ENCODE results near the gene WDR33.
A peak's percentile ranks its signal among the peaks of the same experiment; 100 is the strongest.

Gene WDR33

GRCh38 chr2:127810619-127811396 is at the start of gene WDR33:
Gene WDR33, minus strand, starts transcription at chr2:127811171. Its CDS starts 40,190 bp downstream, at chr2:127770981.
- TF ChIP-seq, protein P1, sequence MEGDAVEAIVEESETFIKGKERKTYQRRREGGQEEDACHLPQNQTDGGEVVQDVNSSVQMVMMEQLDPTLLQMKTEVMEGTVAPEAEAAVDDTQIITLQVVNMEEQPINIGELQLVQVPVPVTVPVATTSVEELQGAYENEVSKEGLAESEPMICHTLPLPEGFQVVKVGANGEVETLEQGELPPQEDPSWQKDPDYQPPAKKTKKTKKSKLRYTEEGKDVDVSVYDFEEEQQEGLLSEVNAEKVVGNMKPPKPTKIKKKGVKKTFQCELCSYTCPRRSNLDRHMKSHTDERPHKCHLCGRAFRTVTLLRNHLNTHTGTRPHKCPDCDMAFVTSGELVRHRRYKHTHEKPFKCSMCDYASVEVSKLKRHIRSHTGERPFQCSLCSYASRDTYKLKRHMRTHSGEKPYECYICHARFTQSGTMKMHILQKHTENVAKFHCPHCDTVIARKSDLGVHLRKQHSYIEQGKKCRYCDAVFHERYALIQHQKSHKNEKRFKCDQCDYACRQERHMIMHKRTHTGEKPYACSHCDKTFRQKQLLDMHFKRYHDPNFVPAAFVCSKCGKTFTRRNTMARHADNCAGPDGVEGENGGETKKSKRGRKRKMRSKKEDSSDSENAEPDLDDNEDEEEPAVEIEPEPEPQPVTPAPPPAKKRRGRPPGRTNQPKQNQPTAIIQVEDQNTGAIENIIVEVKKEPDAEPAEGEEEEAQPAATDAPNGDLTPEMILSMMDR (IDR thresholded peaks at IDR 0.05; ENCODE audit: low read depth, low read length) = no peak
- H3K4me3 ChIP-seq (ENCODE audit: low read depth, low read length) = peak within 1 kb of the TSS; percentile 92

DNA sequence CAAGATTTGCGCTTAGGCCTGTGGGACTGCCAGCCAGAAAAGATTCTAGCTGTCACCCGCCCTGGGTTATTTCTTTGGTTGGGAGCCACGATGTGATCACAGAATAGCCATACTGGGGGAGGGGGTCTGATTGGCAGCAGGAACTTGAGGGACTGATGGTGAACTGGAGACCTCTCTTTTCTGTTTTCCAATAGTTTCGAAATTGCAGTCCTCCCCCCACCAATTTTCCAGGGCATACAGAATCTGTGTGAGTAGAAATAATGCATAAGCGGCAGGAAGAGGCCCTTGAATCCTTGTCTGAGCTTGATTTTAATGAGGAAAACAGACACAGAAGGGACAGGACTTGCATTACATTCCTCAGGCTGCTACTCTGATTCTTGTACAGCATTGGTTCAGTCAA is 49.2 kb upstream of the WDR33 start:
- no peak overlapping the region for H3K4me3 ChIP-seq (ENCODE audit: low read depth, low read length)
- TF ChIP-seq, protein P1 (IDR thresholded peaks at IDR 0.05; ENCODE audit: low read depth, low read length) = no peak

GRCh38 chr2:127859712-127860085 is 48.7 kb upstream of the WDR33 start:
- H3K4me3 ChIP-seq (ENCODE audit: low read depth, low read length) = no peak overlapping the region
- TF ChIP-seq, protein P1 (IDR thresholded peaks at IDR 0.05; ENCODE audit: low read depth, low read length) = no peak

DNA sequence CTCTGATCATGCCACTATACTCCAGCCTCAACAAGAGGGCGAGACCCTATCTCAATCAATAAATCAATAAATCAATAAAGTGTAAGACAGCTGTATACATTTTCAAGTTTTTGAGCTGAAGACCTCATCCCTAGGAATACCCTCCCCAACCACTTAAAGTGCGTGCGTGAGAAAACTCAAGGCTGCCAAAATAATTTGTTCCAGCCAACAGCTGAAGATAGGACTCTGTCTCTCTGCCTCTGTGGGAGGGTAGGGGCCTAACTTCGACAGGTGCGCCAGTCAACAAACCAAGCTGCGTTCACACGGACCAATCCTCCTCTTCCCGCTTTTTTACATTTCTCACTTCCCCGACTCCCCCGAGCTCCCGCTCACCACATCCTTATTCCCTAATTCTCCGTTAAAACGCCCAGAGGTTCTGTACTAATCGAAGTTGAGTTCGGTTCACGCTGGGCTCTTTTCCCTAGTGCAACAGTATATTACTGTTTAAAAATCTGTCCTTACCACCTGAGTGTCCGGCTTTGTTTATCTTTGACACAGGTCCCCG is 46.4 kb upstream of the WDR33 start:
- peak overlapping the region; percentile 74 for H3K4me3 ChIP-seq (ENCODE audit: low read depth, low read length)
- TF ChIP-seq, protein P1 (IDR thresholded peaks at IDR 0.05; ENCODE audit: low read depth, low read length) = no peak

DNA sequence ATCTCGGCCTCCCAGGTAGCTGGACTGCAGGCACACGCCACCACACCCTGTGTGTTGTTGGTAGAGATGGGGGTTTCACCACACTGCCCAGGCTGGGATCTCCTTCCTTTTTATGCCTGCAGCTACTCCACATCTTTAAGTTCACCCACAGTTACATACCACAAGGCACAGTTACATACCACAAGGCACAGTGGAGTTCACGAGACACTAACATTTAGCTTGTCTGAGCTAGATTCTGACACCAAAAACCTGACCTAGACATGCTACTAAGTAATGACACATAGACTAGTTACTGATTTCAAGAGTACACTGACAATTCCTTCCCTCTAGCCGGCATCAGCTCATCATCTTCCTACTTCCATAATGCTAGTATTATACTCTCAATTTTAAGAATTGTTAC is 42.7 kb upstream of the WDR33 start:
- no peak overlapping the region for H3K4me3 ChIP-seq (ENCODE audit: low read depth, low read length)
- TF ChIP-seq, protein P1 (IDR thresholded peaks at IDR 0.05; ENCODE audit: low read depth, low read length) = no peak

- TF ChIP-seq, protein P1 (IDR thresholded peaks at IDR 0.05; ENCODE audit: low read depth, low read length) = no peak
- no peak overlapping the region for H3K4me3 ChIP-seq (ENCODE audit: low read depth, low read length)
Measured at GRCh38 chr2:127852388-127852787, 41.4 kb upstream of the WDR33 start.

DNA sequence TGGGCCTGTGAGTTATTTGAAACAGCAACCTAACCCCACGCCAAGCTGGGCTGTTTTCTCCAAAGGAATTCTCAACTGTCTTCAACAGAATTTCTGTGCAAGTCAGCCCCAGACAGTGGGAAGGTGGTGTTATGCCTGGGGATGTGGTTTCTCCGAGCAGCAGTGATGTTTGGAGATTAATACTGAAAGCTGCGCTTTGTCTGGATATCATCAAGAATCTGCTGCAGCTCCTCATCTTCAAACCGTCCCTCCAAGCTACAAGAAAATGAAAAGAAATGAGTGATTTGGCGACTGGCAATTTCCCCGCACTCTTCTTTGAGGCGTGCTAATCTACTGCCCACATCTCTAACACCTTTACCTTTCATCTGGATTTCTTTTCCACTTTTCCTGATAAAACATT is 37.0 kb upstream of the WDR33 start:
- TF ChIP-seq, protein P1 (IDR thresholded peaks at IDR 0.05; ENCODE audit: low read depth, low read length) = no peak
- no peak overlapping the region for H3K4me3 ChIP-seq (ENCODE audit: low read depth, low read length)

Data from WI38 (cell line).